ENCODE results near the gene VPS16.

Gene VPS16

DNA sequence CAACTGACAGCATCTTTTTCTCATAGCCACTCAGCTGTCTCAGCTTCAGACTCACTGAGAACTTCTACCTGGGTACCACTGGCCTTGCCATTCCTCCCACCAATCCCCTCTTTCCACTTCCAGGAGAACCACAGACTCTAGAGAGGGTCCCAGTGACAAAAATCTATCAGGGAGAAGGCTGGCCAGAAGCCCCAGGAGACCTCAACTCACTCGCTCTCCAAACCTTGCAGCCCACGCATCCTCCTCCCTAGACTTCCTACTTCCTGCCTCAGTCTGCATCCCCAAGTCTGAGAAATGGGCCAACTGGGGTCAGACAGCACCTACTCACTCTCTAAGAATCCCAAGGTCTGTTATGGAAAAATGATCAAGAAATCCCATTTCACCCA, 23.2 kb upstream of the VPS16 start:
- peaks cover 5% of the 10 kb centered on the region for H3K27me3 ChIP-seq (replicated peaks)
- TF ChIP-seq, protein P1, sequence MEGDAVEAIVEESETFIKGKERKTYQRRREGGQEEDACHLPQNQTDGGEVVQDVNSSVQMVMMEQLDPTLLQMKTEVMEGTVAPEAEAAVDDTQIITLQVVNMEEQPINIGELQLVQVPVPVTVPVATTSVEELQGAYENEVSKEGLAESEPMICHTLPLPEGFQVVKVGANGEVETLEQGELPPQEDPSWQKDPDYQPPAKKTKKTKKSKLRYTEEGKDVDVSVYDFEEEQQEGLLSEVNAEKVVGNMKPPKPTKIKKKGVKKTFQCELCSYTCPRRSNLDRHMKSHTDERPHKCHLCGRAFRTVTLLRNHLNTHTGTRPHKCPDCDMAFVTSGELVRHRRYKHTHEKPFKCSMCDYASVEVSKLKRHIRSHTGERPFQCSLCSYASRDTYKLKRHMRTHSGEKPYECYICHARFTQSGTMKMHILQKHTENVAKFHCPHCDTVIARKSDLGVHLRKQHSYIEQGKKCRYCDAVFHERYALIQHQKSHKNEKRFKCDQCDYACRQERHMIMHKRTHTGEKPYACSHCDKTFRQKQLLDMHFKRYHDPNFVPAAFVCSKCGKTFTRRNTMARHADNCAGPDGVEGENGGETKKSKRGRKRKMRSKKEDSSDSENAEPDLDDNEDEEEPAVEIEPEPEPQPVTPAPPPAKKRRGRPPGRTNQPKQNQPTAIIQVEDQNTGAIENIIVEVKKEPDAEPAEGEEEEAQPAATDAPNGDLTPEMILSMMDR (IDR thresholded peaks at IDR 0.05; ENCODE audit: low read depth, low read length, missing control alignments): no peak
- H3K27ac ChIP-seq: no peak overlapping the region
- DNase-seq: no peak
- in situ Hi-C loops (cut with HindIII; ENCODE audit: low pct_ligation_motif_present, low sequenced_read_pairs): no loop called here
- no peak overlapping the region for H3K4me3 ChIP-seq (ENCODE audit: low read depth, low read length)
- H3K36me3 ChIP-seq (replicated peaks): no peaks in the 10 kb centered on the region

DNA sequence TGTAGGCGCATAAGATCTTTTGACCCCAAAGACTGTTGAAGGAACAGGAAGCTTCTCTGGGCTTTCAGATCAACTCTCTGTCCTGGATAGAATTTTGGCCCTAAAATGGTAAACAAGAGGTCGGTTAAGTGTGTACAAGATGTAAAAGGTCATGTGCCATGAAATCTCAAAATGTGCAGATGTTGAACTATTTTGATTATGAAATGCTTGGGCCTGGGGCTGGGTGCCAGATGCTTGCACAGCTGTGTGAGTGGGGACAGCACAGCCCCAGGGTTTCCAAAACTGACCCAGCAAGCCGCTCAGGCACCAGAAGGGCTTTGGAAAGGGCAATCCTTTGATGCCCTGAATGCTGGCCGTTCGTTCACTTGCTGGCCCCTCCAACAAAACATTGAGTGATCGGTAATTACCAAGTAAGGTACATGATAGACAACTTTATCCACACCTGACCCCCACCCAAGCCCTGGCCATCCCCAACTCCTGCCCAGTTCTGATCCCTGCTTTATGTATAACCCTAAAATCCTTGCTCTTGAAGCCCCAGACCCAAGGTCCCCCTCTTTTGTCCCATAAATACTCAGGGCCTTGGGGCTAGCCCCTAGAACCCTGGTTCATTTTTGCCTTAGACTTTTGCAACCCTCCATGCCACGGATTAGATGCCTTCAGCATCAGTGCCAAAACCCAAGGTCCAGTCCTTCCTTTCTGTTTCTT, 22.5 kb upstream of the VPS16 start:
- in situ Hi-C loops (cut with HindIII; ENCODE audit: low pct_ligation_motif_present, low sequenced_read_pairs): no loop called here
- TF ChIP-seq, protein P1 (IDR thresholded peaks at IDR 0.05; ENCODE audit: low read depth, low read length, missing control alignments): no peak
- DNase-seq: no peak
- Histone ChIP-seq H3K4me3 (ENCODE audit: low read depth, low read length) (no peak overlapping the region), H3K36me3 (replicated peaks) (no peaks in the 10 kb centered on the region), H3K27ac (no peak overlapping the region), H3K27me3 (replicated peaks) (peaks cover 5% of the 10 kb centered on the region)

DNA sequence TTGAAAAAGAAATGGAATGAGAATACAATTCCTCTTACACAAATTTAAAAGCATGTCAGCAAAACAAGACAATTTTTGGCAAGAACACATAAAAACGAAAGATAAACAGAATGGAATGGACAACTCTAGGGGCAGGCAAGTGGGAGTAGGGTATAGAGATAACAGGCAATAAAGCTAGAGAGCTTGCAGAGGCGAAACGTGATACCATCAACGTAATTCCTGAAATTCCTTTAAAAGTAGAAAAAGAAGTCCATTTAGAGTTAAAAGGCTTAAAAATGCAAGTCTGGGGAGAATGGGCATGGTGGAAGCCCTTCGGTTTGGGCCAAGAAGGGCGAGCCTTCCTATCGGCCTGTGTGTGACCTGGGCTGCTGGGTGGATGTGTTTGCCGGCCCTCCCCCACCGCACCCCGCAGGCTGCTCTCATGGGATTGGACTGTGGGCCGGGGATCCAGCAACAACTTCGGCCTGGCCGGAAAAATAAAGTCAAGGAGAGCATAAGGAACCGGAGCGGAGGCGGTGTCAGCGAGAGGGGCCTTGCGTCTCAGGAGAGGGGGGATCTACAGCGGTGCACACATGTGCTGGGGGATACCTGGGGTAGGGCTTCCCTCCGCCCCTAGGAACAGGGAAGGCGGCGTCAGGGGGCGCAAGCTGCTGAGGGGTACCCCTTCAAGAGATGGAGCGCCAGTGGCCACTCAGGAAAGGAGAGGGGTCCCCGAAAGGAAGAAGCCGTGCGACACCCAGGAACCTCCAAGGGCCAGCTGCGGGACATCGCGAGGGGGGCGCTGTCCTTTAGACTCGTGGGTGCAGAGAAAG, 20.3 kb upstream of the VPS16 start:
- H3K36me3 ChIP-seq (replicated peaks): no peaks in the 10 kb centered on the region
- no peak overlapping the region for H3K27ac ChIP-seq
- no peak overlapping the region for H3K4me3 ChIP-seq (ENCODE audit: low read depth, low read length)
- peak; percentile 31 for DNase-seq
- in situ Hi-C loops (cut with HindIII; ENCODE audit: low pct_ligation_motif_present, low sequenced_read_pairs): no loop called here
- TF ChIP-seq, protein P1 (IDR thresholded peaks at IDR 0.05; ENCODE audit: low read depth, low read length, missing control alignments): no peak
- peaks cover 5% of the 10 kb centered on the region for H3K27me3 ChIP-seq (replicated peaks)

DNA sequence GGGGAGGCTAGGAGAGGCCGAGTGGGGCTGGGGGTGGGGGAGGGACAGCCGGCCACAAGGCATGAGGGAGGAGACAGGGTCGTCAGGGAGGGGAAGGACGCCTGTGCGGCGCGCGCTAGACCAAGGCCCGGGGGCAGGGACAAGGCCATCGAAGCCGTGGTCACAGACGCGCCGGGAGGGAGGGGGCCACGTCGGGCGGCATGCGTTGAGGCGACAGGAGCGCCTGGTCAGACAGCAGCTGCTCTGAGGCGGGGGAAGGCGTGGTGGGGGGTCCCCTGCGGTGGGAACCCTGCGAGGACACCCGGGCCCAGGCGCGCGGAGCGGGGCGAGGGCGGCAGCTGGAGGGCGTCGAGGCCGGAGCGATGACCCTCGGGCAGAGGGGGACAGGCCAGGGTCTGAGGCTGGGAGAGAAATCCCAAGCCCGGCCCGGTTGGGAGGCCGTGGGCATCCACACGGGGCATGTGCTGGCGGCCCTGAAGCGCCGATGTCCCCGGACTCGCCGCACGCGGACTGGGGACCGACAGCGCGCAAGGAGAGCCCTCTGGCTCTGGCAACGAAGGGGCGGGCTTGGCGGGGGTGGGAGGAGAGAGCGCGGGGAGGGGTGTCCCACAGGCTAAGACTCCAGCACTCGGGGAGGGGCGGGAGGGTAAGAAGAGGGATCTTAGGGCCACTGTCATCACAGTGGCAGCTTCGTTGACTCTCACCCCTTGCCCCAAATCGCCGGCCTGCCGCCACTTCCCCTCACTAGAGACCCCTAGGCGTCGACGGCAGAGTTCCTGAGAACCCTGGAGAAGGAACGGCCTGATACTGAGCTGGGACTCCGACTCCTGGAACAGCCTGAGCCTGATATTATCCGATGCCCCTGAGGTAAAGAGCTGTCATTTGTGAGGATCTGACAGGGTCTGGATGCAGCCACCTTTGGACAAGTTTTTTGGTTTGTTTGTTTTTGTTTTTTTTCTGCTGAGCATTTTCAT, 19.4 kb upstream of the VPS16 start:
- H3K27me3 ChIP-seq (replicated peaks): peaks cover 5% of the 10 kb centered on the region
- no peak for DNase-seq
- no peak overlapping the region for H3K27ac ChIP-seq
- in situ Hi-C loops (cut with HindIII; ENCODE audit: low pct_ligation_motif_present, low sequenced_read_pairs): no loop called here
- TF ChIP-seq, protein P1 (IDR thresholded peaks at IDR 0.05; ENCODE audit: low read depth, low read length, missing control alignments): no peak
- H3K36me3 ChIP-seq (replicated peaks): no peaks in the 10 kb centered on the region
- H3K4me3 ChIP-seq (ENCODE audit: low read depth, low read length): no peak overlapping the region

DNA sequence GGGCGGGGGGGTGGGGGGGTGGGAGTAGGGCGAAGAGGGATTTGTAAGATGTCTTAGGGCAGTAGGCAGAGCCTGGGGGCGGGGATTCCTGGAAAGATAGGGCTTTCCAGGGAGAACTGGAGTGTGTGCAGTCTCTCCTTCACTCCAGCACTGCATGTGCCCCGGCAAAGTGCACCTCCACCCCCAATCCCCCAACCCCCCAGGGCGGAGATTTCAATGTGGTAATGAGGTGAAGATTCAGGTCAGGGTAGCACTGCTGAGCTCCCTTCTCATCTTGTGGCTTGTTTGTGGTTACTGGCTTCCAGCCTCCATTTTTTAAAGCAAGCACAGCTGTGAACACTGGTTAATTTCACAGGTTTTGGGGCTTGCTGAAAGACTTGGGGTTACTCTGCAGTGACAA, 18.5 kb upstream of the VPS16 start:
- in situ Hi-C loops (cut with HindIII; ENCODE audit: low pct_ligation_motif_present, low sequenced_read_pairs): no loop called here
- Histone ChIP-seq H3K36me3 (replicated peaks) (no peaks in the 10 kb centered on the region), H3K27ac (no peak overlapping the region), H3K27me3 (replicated peaks) (peaks cover 8% of the 10 kb centered on the region), H3K4me3 (ENCODE audit: low read depth, low read length) (no peak overlapping the region)
- TF ChIP-seq, protein P1 (IDR thresholded peaks at IDR 0.05; ENCODE audit: low read depth, low read length, missing control alignments): no peak
- no peak for DNase-seq

Measured in brain microvascular endothelial cell (primary cell).